GM23248 (cell line): ENCODE results near the gene APOL3.

Experiments used
- EZH2 ChIP-seq: fragments of 200-600 bp; sonication (generic); IDR thresholded peaks from 2 replicates; pipeline ENCODE4 v1.6.1; 2018; ENCODE audit warnings: antibody characterized with exemption, mild to moderate bottlenecking; ENCODE audit not compliant: insufficient read depth, poor library complexity, severe bottlenecking
- EZH2phosphoT487 ChIP-seq: fragments of 200-600 bp; sonication (generic); IDR thresholded peaks from 2 replicates; pipeline ENCODE4 v1.6.1; 2018; ENCODE audit warnings: antibody characterized with exemption, moderate library complexity, mild to moderate bottlenecking, low read depth; ENCODE audit not compliant: insufficient read depth

GRCh38 chr22:36125434-36125833 is 35.1 kb downstream of the APOL3 start:
- TF ChIP-seq EZH2phosphoT487 (no peak), EZH2 (no peak)
